ENCODE results near the gene CCDC169.
A peak's percentile ranks its signal among the peaks of the same experiment; 100 is the strongest.

CCDC169 gene

DNA sequence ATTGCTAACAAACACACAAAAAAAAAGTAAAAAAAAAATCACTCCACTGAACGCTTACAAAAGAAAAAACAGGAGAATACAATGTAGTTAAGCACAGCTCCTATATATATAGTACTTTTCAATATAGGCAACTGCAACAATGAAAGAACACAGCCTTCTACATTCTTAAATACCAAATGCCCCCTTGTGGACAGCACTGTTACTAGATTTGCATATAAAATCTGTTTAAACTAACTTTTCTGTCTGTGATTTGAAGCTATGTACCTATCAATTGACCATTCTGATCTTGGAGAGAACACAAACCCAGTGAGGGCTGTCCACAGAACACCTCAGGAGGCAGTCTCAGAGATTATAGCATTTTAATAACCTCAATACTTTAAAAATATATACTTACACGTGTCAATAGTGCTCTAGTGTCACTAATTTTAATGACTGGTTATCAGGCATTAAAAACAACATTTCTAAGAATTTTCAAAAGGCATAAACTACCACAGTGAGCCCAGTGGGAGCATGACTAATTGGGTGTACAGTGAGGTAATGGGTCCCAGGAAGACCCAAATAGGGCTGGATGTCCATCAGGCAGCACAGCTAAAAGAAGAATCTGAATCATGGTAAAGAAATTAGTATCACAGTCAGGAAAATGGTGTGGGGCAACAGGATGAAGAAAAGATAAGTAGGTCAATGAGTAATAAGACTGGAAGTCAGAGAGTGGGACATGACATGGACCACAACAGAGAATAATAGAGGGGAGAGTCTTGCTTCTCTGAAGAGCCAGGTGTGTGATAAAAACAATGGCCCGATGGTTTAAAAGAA, 22.2 kb downstream of the CCDC169 start:
- TF ChIP-seq CTCF (IDR thresholded peaks at IDR 0.05), result peak; percentile 50
- Mint-ChIP-seq H3K4me3 (no peak overlapping the region), H3K27me3 (ENCODE audit: low read depth, poor library complexity) (peaks cover 7% of the 10 kb centered on the region), H3K36me3 (ENCODE audit: low read depth) (peaks cover 9% of the 10 kb centered on the region), H3K27ac (no peak overlapping the region), H3K4me1 (no peaks in the 10 kb centered on the region), H3K9me3 (peaks cover 10% of the 10 kb centered on the region)
- peak; percentile 8 for DNase-seq

- H3K4me3 Mint-ChIP-seq, result no peak overlapping the region
- no peaks in the 10 kb centered on the region for H3K4me1 Mint-ChIP-seq
- TF ChIP-seq CTCF (IDR thresholded peaks at IDR 0.05), result no peak
- peaks cover 9% of the 10 kb centered on the region for H3K27me3 Mint-ChIP-seq (ENCODE audit: low read depth, poor library complexity)
- peaks cover 19% of the 10 kb centered on the region for H3K36me3 Mint-ChIP-seq (ENCODE audit: low read depth)
- H3K9me3 Mint-ChIP-seq, result peaks cover 16% of the 10 kb centered on the region
- H3K27ac Mint-ChIP-seq, result no peak overlapping the region
- DNase-seq, result no peak
These were observed 24.2 kb downstream of the CCDC169 start for GRCh38 chr13:36273431-36273830.

GRCh38 chr13:36261976-36262375, 35.6 kb downstream of the CCDC169 start:
- no peak overlapping the region for H3K4me3 Mint-ChIP-seq
- no peak for DNase-seq
- no peaks in the 10 kb centered on the region for H3K36me3 Mint-ChIP-seq (ENCODE audit: low read depth)
- no peaks in the 10 kb centered on the region for H3K9me3 Mint-ChIP-seq
- no peak overlapping the region for H3K27ac Mint-ChIP-seq
- H3K4me1 Mint-ChIP-seq, result no peaks in the 10 kb centered on the region
- no peak for TF ChIP-seq CTCF (IDR thresholded peaks at IDR 0.05)
- H3K27me3 Mint-ChIP-seq (ENCODE audit: low read depth, poor library complexity), result peaks cover 8% of the 10 kb centered on the region

DNA sequence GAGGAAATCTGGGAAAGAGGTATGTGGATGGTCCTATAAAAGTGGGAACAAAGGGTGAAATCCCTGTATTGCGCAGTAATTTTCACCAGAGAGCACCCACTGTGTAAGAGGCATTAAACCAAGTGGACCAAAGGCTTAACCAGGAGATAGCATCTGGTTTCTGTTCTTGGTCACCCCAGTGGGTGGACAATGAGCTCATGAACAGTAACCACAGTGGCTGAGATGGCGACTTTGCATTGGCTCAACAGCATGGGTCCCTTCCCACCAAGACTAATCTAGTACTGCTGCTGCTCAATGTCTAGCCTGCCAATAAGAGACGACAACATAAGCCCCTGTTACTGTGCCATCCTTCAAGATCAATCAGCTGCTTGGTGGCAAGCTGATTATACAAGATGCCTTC, 36.6 kb downstream of the CCDC169 start:
- no peak overlapping the region for H3K4me3 Mint-ChIP-seq
- TF ChIP-seq CTCF (IDR thresholded peaks at IDR 0.05), result no peak
- H3K4me1 Mint-ChIP-seq, result no peaks in the 10 kb centered on the region
- no peaks in the 10 kb centered on the region for H3K9me3 Mint-ChIP-seq
- no peak for DNase-seq
- H3K36me3 Mint-ChIP-seq (ENCODE audit: low read depth), result no peaks in the 10 kb centered on the region
- H3K27me3 Mint-ChIP-seq (ENCODE audit: low read depth, poor library complexity), result peaks cover 5% of the 10 kb centered on the region
- H3K27ac Mint-ChIP-seq, result no peak overlapping the region

DNA sequence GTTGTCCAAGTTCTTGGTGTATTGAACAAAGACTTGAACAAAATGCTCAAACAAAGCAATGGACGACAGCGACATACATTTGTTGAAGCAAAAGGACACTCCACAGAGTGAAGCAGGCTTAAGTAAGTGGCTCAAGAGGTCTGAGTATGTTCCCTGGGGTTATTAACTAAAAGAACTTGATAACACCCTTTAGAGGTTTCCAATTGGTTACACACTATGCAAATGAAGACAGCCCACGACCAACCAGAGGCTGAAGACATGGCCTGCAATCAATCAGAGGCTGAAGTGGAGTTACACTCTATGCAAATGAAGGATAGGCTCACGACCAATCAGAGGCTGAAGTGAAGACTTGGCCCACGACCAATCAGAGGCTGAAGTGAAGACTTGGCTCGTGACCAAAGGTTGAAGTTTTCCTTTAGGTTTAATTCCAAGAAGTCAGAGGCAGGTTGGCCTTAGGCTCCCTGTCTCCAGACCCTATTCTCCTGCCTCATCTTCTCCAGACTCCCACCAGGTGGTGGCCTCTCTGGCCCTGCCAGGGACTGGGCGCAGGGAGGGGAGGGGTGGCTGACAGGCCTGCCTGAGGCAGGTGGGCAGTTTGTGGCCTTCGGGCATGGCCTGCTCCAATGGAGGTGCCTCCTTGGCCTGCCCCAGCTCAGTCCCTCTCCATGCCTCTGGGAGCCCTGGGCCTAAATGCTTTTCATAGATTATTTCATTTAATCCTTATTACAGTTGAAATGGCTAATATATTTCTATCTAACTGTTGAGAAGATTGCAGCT, 38.1 kb downstream of the CCDC169 start:
- H3K4me1 Mint-ChIP-seq, result no peaks in the 10 kb centered on the region
- no peaks in the 10 kb centered on the region for H3K9me3 Mint-ChIP-seq
- no peak overlapping the region for H3K27ac Mint-ChIP-seq
- TF ChIP-seq CTCF (IDR thresholded peaks at IDR 0.05), result no peak
- H3K36me3 Mint-ChIP-seq (ENCODE audit: low read depth), result no peaks in the 10 kb centered on the region
- no peak overlapping the region for H3K4me3 Mint-ChIP-seq
- peaks cover 8% of the 10 kb centered on the region for H3K27me3 Mint-ChIP-seq (ENCODE audit: low read depth, poor library complexity)
- no peak for DNase-seq

Data from nephron progenitor cell (in vitro differentiated cells).